MG63 (cell line): Measurements from ENCODE around the gene MRPS26. TPM values are rescaled to one million over a fixed set of nuclear protein-coding genes. Genes with fewer than 3 reads are reported as not detected.
"Not testable (repeated sequence)": the region's sequence is repeated elsewhere in the genome, so short reads cannot be mapped to it uniquely, and the experiment has no call there.

Source experiments
- DNase-seq: peaks from one replicate; pipeline ENCODE4 v3.0.0-alpha.2; 2020
- H3K27me3 ChIP-seq: fragments of 250-450 bp; sonication (Bioruptor Pico); 2 replicates; pipeline ENCODE4 v1.5.1; 2020; ENCODE audit warnings: mild to moderate bottlenecking, moderate library complexity
- H3K36me3 ChIP-seq: fragments of 250-450 bp; sonication (Bioruptor Pico); 2 replicates; pipeline ENCODE4 v1.5.1; 2020; ENCODE audit warnings: mild to moderate bottlenecking, moderate library complexity
- H3K4me3 ChIP-seq: fragments of 250-450 bp; sonication (Bioruptor Pico); 2 replicates; pipeline ENCODE4 v1.5.1; 2020; ENCODE audit warnings: mild to moderate bottlenecking, moderate library complexity
- H3K9me3 ChIP-seq: fragments of 250-450 bp; sonication (Bioruptor Pico); 2 replicates; pipeline ENCODE4 v1.5.1; 2020; ENCODE audit warnings: mild to moderate bottlenecking, moderate library complexity
- total RNA-seq: library from RNA; depleted of rRNA; stranded (reverse); fragments of >200 nt; shearing (Covaris generic); gene quantifications from 2 replicates; pipeline ENCODE4 v1.2.3, GENCODE V29; 2014; ENCODE audit warnings: low replicate concordance

MRPS26 gene
- total RNA-seq, 1 experiment from 2014 or later = 63.8 TPM

GRCh38 chr20:3037654-3038053 lies 8.2 kb upstream of the MRPS26 start:
- H3K9me3 ChIP-seq = no peaks in the 10 kb centered on the region
- no peak overlapping the region for H3K4me3 ChIP-seq
- no peak for DNase-seq
- no peaks in the 10 kb centered on the region; the same call in 1 of the 2 replicates for H3K36me3 ChIP-seq
- no peaks in the 10 kb centered on the region for H3K27me3 ChIP-seq

- Histone ChIP-seq H3K36me3 (no peaks in the 10 kb centered on the region; the same call in 1 of the 2 replicates), H3K9me3 (no peaks in the 10 kb centered on the region), H3K4me3 (no peak overlapping the region), H3K27me3 (no peaks in the 10 kb centered on the region)
- no peak for DNase-seq
These were observed 7.4 kb upstream of the MRPS26 start for GRCh38 chr20:3038454-3038853.

- H3K4me3 ChIP-seq = no peak overlapping the region
- H3K9me3 ChIP-seq = no peaks in the 10 kb centered on the region
- no peaks in the 10 kb centered on the region for H3K27me3 ChIP-seq
- no peak for DNase-seq
- H3K36me3 ChIP-seq = no peaks in the 10 kb centered on the region; the same call in 1 of the 2 replicates
These were observed 6.4 kb upstream of the MRPS26 start for GRCh38 chr20:3039426-3039825.

GRCh38 chr20:3040086-3040485 lies 5.8 kb upstream of the MRPS26 start:
- Histone ChIP-seq H3K36me3 (no peaks in the 10 kb centered on the region; the same call in 1 of the 2 replicates), H3K9me3 (no peaks in the 10 kb centered on the region), H3K27me3 (no peaks in the 10 kb centered on the region), H3K4me3 (no peak overlapping the region)
- DNase-seq = no peak

- DNase-seq = no peak
- Histone ChIP-seq H3K27me3 (no peaks in the 10 kb centered on the region), H3K9me3 (no peaks in the 10 kb centered on the region), H3K36me3 (no peaks in the 10 kb centered on the region), H3K4me3 (no peak overlapping the region)
These were observed 3.9 kb upstream of the MRPS26 start for GRCh38 chr20:3041854-3042409.

GRCh38 chr20:3042625-3043024 lies 3.2 kb upstream of the MRPS26 start:
- H3K27me3 ChIP-seq = no peaks in the 10 kb centered on the region
- no peak overlapping the region for H3K4me3 ChIP-seq
- H3K36me3 ChIP-seq = no peaks in the 10 kb centered on the region
- no peaks in the 10 kb centered on the region for H3K9me3 ChIP-seq
- DNase-seq = no peak

GRCh38 chr20:3043322-3043721 lies 2.5 kb upstream of the MRPS26 start, which contains the start of gene GNRH2:
Gene GNRH2 (plus strand): TSS chr20:3043622. CDS start chr20:3044415, 793 bp downstream.
- Histone ChIP-seq H3K4me3 (no peak within 1 kb of the TSS), H3K36me3 (peaks cover 5% of the 10 kb centered on the region), H3K9me3 (no peaks in the 10 kb centered on the region), H3K27me3 (no peaks in the 10 kb centered on the region)
- no peak for DNase-seq

- DNase-seq = no peak
- Histone ChIP-seq H3K9me3 (no peaks in the 10 kb centered on the region), H3K36me3 (peaks cover 7% of the 10 kb centered on the region), H3K4me3 (no peak overlapping the region), H3K27me3 (no peaks in the 10 kb centered on the region)
These were observed 1.4 kb upstream of the MRPS26 start for GRCh38 chr20:3044336-3044965.

GRCh38 chr20:3045042-3045815 lies 623 bp upstream of the MRPS26 start:
- Histone ChIP-seq H3K36me3 (peaks cover 7% of the 10 kb centered on the region), H3K9me3 (no peaks in the 10 kb centered on the region), H3K4me3 (peak overlapping the region; percentile 71), H3K27me3 (no peaks in the 10 kb centered on the region)
- DNase-seq = peak; percentile 44

GRCh38 chr20:3046677-3047462 lies 1.0 kb downstream of the MRPS26 start:
- Histone ChIP-seq H3K4me3 (peak overlapping the region; percentile 71), H3K9me3 (no peaks in the 10 kb centered on the region), H3K27me3 (no peaks in the 10 kb centered on the region), H3K36me3 (peaks cover 7% of the 10 kb centered on the region)
- no peak for DNase-seq

GRCh38 chr20:3047486-3048419 lies 1.9 kb downstream of the MRPS26 start:
- Histone ChIP-seq H3K9me3 (no peaks in the 10 kb centered on the region), H3K27me3 (no peaks in the 10 kb centered on the region), H3K36me3 (peaks cover 7% of the 10 kb centered on the region), H3K4me3 (no peak overlapping the region)
- no peak for DNase-seq

- H3K9me3 ChIP-seq = no peaks in the 10 kb centered on the region
- H3K4me3 ChIP-seq = no peak overlapping the region
- H3K36me3 ChIP-seq = peaks cover 7% of the 10 kb centered on the region
- no peaks in the 10 kb centered on the region for H3K27me3 ChIP-seq
- DNase-seq = no peak
These were observed 5.7 kb downstream of the MRPS26 start for GRCh38 chr20:3051385-3052019.

- Histone ChIP-seq H3K36me3 (no peaks in the 10 kb centered on the region), H3K27me3 (no peaks in the 10 kb centered on the region), H3K9me3 (no peaks in the 10 kb centered on the region), H3K4me3 (no peak overlapping the region)
- no peak for DNase-seq
These were observed 13.6 kb downstream of the MRPS26 start for GRCh38 chr20:3059489-3059888.

GRCh38 chr20:3064119-3064518 lies 18.3 kb downstream of the MRPS26 start:
- H3K4me3 ChIP-seq, H3K27me3 ChIP-seq, H3K36me3 ChIP-seq, H3K9me3 ChIP-seq, DNase-seq: not testable (repeated sequence)

- no peak for DNase-seq
- Histone ChIP-seq H3K9me3 (no peaks in the 10 kb centered on the region), H3K27me3 (no peaks in the 10 kb centered on the region), H3K36me3 (no peaks in the 10 kb centered on the region), H3K4me3 (no peak overlapping the region)
These were observed 21.5 kb downstream of the MRPS26 start for GRCh38 chr20:3067139-3068014.
